ENCODE measurements around the gene CHFR.

DNA sequence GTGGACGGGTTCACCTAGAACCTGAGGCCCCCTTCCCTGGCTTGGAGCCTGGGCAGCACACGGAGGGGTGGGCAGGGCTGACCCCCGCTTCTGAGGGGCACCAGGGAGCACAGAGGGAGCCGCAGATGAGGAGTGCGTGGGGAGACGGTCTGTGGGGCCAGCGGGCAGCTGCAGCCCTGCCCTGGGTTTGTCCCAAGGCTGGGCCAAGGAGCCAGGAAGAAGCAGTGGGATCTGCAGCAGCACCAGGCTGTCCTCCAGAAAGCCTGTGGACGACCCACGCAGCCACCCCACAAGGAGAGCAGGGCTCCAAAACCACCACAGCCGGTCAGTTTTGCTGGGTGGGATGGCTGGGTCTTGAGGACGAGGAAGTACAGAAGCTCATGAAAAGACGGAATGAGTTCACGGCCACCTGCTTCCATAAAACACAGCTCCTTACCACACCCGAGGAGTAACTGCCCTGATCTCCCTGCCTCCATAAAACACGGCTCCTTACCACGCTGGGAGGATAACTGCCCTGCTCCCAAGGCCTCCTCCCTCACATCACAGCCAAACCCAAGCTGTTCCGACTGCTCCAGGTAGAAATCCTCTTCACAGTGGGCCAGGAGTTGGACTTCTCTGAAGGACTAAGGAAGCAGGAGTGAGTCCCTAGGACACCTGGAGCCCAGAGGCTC lies 48.9 kb downstream of the CHFR start:
- TF ChIP-seq, protein P1, sequence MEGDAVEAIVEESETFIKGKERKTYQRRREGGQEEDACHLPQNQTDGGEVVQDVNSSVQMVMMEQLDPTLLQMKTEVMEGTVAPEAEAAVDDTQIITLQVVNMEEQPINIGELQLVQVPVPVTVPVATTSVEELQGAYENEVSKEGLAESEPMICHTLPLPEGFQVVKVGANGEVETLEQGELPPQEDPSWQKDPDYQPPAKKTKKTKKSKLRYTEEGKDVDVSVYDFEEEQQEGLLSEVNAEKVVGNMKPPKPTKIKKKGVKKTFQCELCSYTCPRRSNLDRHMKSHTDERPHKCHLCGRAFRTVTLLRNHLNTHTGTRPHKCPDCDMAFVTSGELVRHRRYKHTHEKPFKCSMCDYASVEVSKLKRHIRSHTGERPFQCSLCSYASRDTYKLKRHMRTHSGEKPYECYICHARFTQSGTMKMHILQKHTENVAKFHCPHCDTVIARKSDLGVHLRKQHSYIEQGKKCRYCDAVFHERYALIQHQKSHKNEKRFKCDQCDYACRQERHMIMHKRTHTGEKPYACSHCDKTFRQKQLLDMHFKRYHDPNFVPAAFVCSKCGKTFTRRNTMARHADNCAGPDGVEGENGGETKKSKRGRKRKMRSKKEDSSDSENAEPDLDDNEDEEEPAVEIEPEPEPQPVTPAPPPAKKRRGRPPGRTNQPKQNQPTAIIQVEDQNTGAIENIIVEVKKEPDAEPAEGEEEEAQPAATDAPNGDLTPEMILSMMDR (IDR thresholded peaks at IDR 0.05): no peak
- TF ChIP-seq POLR2A (IDR thresholded peaks at IDR 0.05): no peak

Measured in heart left ventricle (tissue), 13 donors.